GM20000 (cell line): ENCODE measurements around the gene IREB2.

Experiments used
- DNase-seq: peaks from one replicate; pipeline ENCODE4 v3.0.0; 2012; ENCODE audit warnings: low spot score
- CTCF ChIP-seq: IDR thresholded peaks from 2 replicates; pipeline ENCODE4 v1.5.1; 2012; ENCODE audit warnings: mild to moderate bottlenecking, control low read depth; ENCODE audit errors: extremely low read depth, missing control alignments

The IREB2 gene

GRCh38 chr15:78454992-78455391 lies 17.0 kb downstream of the IREB2 start:
- TF ChIP-seq CTCF, result no peak
- peak; percentile 16 for DNase-seq

- no peak for TF ChIP-seq CTCF
- no peak for DNase-seq
Measured at GRCh38 chr15:78455749-78456148, 17.7 kb downstream of the IREB2 start.

- TF ChIP-seq CTCF, result no peak
- no peak for DNase-seq
Measured at GRCh38 chr15:78456426-78456825, 18.4 kb downstream of the IREB2 start.

- no peak for DNase-seq
Measured at GRCh38 chr15:78457101-78457500, 19.1 kb downstream of the IREB2 start.

GRCh38 chr15:78460737-78461136 lies 22.7 kb downstream of the IREB2 start:
- no peak for TF ChIP-seq CTCF
- DNase-seq, result no peak

More at GRCh38 chr15:78457101-78457500, 19.1 kb downstream of the IREB2 start:
- TF ChIP-seq CTCF, result no peak

- no peak for DNase-seq
- no peak for TF ChIP-seq CTCF
Measured at GRCh38 chr15:78461171-78461888, 23.3 kb downstream of the IREB2 start.

GRCh38 chr15:78469031-78469430 lies 31.0 kb downstream of the IREB2 start:
- no peak for DNase-seq
- TF ChIP-seq CTCF, result no peak
